AG04449 (cell line): ENCODE measurements around the gene ABCC5.
"Not testable (repeated sequence)": the region's sequence is repeated elsewhere in the genome, so short reads cannot be mapped to it uniquely, and the experiment has no call there.

Source experiments
- CTCF ChIA-PET: fragments of 350-600 bp; formaldehyde crosslinking; extraction: SDS; loops from one replicate; lab custom pipeline; 2021; ENCODE audit warnings: antibody characterized with exemption; lab: Yijun Ruan, JAX
- POLR2A ChIA-PET: fragments of 400-600, 350-600 bp; formaldehyde crosslinking; extraction: SDS; loops from one replicate; lab custom pipeline; 2020; ENCODE audit warnings: antibody characterized with exemption, inconsistent platforms; lab: Yijun Ruan, JAX
- DNase-seq: peaks from one replicate; pipeline ENCODE4 v3.0.0-alpha.2; 2010; ENCODE audit warnings: low read depth, low spot score
- H3K4me3 ChIP-seq: 2 replicates; pipeline ENCODE4 v1.5.1; 2011; ENCODE audit warnings: low read depth, mild to moderate bottlenecking, control low read depth, low read length
- TF ChIP-seq, protein P1 (sequence below): IDR thresholded peaks from one replicate; pipeline ENCODE4 v1.5.1; 2011; ENCODE audit warnings: mild to moderate bottlenecking, moderate library complexity, low read length, control low read depth, inconsistent platforms; ENCODE audit not compliant: insufficient read depth; ENCODE audit errors: missing control alignments

The ABCC5 gene

GRCh38 chr3:183880121-183880520, 137.6 kb downstream of the ABCC5 start:
- POLR2A ChIA-PET = no interaction called here
- TF ChIP-seq, protein P1, sequence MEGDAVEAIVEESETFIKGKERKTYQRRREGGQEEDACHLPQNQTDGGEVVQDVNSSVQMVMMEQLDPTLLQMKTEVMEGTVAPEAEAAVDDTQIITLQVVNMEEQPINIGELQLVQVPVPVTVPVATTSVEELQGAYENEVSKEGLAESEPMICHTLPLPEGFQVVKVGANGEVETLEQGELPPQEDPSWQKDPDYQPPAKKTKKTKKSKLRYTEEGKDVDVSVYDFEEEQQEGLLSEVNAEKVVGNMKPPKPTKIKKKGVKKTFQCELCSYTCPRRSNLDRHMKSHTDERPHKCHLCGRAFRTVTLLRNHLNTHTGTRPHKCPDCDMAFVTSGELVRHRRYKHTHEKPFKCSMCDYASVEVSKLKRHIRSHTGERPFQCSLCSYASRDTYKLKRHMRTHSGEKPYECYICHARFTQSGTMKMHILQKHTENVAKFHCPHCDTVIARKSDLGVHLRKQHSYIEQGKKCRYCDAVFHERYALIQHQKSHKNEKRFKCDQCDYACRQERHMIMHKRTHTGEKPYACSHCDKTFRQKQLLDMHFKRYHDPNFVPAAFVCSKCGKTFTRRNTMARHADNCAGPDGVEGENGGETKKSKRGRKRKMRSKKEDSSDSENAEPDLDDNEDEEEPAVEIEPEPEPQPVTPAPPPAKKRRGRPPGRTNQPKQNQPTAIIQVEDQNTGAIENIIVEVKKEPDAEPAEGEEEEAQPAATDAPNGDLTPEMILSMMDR = no peak
- CTCF ChIA-PET = interaction anchor here (0.8 to 1.4 kb wide), 4 partner anchors 19 to 409 kb away, joined by 3 read pairs; no protein-coding TSS in a partner anchor
- DNase-seq = no peak
- no peak overlapping the region for H3K4me3 ChIP-seq

GRCh38 chr3:183879243-183879642, 138.4 kb downstream of the ABCC5 start:
- no peak overlapping the region for H3K4me3 ChIP-seq
- TF ChIP-seq, protein P1 = no peak
- POLR2A ChIA-PET = no interaction called here
- DNase-seq = no peak
- CTCF ChIA-PET = interaction anchor here (0.8 to 1.4 kb wide), 5 partner anchors 12 to 410 kb away, joined by 3 read pairs; no protein-coding TSS in a partner anchor

GRCh38 chr3:183878071-183878470, 139.6 kb downstream of the ABCC5 start:
- ChIA-PET POLR2A (no interaction called here), CTCF (interaction anchor here (0.7 kb wide), 1 partner anchor 19 kb away, joined by 3 read pairs; no protein-coding TSS in a partner anchor)
- TF ChIP-seq, protein P1 = no peak
- H3K4me3 ChIP-seq = no peak overlapping the region
- DNase-seq = no peak

DNA sequence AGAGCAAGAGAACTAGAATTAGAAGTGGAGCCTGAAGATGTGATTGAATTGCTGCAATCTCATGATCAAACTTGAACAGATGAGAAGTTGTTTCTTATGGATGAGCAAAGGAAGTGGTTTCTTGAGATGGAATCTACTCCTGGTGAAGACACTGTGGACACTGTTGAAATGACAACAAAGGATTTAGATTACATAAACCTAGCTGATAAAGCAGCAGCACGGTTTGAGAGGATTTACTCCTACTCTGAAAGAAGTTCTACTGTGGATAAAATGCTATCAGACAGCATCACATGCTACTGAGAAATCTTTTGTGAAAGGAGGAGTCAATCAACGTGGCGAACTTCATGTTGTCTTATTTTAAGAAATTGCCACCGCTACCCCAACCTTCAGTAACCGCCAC, 140.5 kb downstream of the ABCC5 start:
- POLR2A ChIA-PET, H3K4me3 ChIP-seq, DNase-seq: not testable (repeated sequence)
- CTCF ChIA-PET = interaction anchor here (1.1 to 2.2 kb wide), 2 partner anchors 8 to 18 kb away, joined by 3 to 11 read pairs; partner anchors contain the start of gene PARL

DNA sequence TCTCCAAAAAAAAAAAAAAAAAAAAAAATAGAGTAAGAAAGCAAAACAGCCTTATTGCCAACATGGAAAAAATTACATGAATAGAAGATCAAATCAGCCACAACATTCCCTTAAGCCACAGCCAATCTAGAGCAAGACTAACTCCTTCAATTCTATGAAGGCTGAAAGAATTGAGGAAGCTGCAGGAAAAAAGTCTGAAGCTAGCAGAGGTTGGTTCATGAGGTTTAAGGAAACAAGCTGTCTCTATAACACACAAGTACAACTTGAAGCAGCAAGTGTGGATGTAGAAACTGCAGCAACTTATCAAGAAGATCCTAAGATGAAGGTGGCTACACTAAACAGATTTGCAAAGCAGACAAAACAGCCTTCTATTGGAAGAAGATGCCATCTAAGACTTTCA, 142.3 kb downstream of the ABCC5 start:
- TF ChIP-seq, protein P1 = no peak
- CTCF ChIA-PET = interaction anchor here (2.2 kb wide), 1 partner anchor 9 kb away, joined by 11 read pairs; the partner anchor contains the start of gene PARL
- H3K4me3 ChIP-seq = no peak overlapping the region
- DNase-seq = no peak
- POLR2A ChIA-PET = no interaction called here

DNA sequence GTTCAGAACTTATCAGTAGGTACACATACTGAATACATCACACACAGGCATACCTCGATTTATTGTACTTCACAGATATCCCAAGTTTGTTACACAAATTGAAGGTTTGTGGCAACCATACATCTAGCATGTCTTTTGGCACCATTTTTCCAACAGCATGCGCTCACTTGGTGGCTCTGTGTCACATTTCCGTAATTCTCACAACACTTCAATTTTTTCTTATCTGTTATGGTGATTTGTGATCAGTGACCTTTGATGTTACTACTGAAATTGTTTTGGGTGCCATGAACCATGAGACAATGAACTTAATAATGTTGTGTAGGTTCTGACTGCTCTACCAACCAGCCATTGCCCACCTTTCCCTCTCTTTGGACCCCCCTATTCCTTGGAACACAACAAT, 143.8 kb downstream of the ABCC5 start:
- TF ChIP-seq, protein P1 = no peak
- ChIA-PET CTCF (interaction anchor here (1.0 to 3.0 kb wide), 2 partner anchors 9 to 11 kb away, joined by 4 to 22 read pairs; partner anchors contain the start of gene PARL), POLR2A (no interaction called here)
- no peak overlapping the region for H3K4me3 ChIP-seq
- no peak for DNase-seq

DNA sequence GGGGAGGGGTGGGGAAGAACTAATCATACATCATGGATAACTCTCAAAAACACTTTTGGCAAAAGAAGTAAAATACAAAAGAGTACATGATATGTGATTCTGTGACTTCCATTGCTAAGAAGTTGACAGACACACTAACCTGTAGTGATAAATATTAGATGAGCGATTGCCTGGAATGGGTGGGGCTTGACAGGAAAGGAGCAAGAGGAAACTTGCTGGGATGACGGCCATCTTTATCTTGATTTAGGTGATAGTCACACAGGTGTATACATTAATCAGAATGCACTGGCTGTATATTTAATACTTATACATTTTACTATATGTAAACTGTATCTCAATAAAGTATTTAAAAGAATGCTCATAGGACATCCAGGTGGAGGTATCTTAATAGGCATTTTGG, 146.1 kb downstream of the ABCC5 start:
- no peak overlapping the region for H3K4me3 ChIP-seq
- no peak for DNase-seq
- POLR2A ChIA-PET = no interaction called here
- TF ChIP-seq, protein P1 = no peak
- CTCF ChIA-PET = interaction anchor here (0.6 to 1.0 kb wide), 2 partner anchors 13 to 14 kb away, joined by 3 read pairs; no protein-coding TSS in a partner anchor
